Measurements from ENCODE around the gene TBCD.

- TF ChIP-seq, protein P1, sequence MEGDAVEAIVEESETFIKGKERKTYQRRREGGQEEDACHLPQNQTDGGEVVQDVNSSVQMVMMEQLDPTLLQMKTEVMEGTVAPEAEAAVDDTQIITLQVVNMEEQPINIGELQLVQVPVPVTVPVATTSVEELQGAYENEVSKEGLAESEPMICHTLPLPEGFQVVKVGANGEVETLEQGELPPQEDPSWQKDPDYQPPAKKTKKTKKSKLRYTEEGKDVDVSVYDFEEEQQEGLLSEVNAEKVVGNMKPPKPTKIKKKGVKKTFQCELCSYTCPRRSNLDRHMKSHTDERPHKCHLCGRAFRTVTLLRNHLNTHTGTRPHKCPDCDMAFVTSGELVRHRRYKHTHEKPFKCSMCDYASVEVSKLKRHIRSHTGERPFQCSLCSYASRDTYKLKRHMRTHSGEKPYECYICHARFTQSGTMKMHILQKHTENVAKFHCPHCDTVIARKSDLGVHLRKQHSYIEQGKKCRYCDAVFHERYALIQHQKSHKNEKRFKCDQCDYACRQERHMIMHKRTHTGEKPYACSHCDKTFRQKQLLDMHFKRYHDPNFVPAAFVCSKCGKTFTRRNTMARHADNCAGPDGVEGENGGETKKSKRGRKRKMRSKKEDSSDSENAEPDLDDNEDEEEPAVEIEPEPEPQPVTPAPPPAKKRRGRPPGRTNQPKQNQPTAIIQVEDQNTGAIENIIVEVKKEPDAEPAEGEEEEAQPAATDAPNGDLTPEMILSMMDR (IDR thresholded peaks at IDR 0.05; ENCODE audit: low read length): no peak
- TF ChIP-seq EZH2 (optimal IDR thresholded peaks at IDR 0.05; ENCODE audit: low read depth, low read length): no peak
- no peak for TF ChIP-seq EZH2phosphoT487 (IDR thresholded peaks at IDR 0.05; ENCODE audit: low read length)
Observed at GRCh38 chr17:82881324-82881823, 129.5 kb downstream of the TBCD start.
